Stimulated activated naive CD4-positive, alpha-beta T cell (primary cell): ENCODE data around the gene RAET1E.
"Not testable (repeated sequence)": the region's sequence is repeated elsewhere in the genome, so short reads cannot be mapped to it uniquely, and the experiment has no call there.

Experiments
- DNase-seq, 6 experiments: peaks; one replicate each; lab custom pipeline; 2025; lab: John Stamatoyannopoulos, UW

Gene RAET1E

DNA sequence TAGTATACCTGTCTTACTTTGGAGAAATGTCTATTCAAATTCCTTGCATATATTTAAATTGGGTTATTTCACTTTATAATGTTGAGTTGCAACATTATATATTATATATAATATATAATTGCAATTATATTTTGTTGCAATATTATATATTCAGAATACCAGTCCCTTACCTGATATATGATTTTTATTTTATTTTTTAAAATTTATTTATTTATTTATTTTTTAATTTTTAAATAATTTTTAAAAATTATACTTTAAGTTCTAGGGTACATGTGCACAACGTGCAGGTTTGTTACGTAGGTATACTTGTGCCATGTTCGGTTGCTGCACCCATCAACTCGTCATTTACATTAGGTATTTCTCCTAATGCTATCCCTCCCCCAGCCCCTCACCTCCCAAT is 29.1 kb upstream of the RAET1E start:
- not testable (repeated sequence) for DNase-seq

DNA sequence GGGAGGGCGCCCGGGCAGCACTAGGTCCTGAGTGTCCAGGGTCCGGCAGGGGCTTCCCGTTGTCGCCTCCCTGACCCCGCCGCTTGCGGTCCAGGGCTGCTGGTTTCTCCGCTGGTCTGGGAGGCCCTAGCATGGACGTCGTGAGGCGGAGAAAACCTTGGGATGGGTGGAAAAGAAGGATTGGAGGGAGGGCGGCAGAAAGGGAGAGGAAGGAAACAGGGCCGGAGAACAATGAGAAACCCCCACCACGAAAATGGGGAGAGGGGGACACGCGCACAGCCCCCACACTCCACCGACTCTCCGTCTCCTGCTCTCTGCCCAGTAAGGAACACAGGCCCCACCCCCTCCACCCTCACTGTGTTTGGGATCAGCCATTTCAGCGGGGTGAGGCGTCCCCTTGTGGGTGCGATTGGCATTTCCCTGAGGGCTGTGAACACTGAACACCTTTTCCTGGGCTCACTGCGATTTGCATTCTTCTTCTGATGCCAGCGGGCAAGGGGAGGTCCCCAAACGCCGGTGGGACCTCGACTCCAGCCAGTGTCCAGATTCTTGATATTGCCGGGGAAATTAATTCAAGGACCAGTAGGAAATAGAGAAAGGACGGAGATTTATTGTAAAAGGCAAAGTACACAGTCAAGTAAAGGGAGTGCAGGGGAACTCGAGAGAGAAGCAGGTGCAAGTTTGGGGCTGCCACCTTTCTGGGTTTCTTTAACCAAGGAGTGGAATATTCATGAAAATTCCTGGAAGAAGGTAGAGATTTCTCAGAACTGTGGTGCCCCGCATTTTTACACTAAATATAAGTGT is 28.3 kb upstream of the RAET1E start:
- peak; percentile 23 to 66 (median 58) for DNase-seq

DNA sequence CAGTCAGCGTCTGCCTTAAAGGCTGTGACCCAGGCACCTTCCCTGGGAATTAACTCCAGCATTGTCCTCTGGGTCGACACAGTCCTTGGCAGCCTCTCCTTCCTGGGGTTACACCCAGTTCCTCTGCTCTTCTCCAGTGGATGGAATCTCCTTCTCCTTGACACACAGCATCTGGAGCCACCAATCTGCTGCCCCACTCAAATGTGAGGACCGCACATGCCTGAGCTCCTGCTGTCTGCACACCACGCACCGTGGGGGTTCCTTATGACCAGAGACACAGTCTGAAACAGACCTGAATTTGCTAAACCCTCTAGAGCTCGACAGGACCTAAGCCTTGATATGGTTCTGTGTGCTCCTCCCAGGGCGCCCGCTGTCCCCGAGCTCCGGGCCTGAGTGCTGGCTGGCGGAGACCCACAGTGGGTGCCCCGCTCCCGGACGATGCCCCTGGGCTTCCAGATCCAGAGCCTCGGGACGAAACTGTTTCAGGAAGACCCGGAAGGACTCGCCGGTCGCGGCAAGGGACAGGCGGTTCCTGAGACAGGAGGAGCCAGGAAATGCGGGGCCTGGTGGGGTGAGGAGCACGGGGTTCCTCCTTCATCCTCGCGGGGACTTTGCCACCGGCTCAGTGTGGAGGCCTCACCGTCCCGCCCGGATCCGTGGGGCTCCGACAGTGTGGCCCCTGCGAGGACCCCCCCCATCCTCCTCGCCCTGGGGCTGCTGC is 27.5 kb upstream of the RAET1E start:
- peak in 1 of 6 experiments; percentile 18 for DNase-seq

DNA sequence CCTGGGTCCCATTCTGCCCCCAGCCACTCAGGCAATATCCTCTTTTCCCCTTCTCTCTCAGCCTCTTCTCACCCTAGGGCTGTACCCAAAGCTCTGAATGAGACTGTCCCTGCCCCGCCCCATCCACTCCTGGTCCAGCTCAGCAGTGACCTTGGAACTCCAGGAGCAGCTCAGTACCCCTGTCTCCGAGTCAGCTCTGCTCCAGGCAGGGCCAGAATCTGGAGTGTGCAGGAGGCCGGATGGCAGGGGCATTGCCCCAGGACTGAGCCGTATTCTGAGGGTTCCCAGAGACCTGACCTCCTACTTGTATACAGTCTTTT is 27.0 kb upstream of the RAET1E start:
- DNase-seq, result no peak

DNA sequence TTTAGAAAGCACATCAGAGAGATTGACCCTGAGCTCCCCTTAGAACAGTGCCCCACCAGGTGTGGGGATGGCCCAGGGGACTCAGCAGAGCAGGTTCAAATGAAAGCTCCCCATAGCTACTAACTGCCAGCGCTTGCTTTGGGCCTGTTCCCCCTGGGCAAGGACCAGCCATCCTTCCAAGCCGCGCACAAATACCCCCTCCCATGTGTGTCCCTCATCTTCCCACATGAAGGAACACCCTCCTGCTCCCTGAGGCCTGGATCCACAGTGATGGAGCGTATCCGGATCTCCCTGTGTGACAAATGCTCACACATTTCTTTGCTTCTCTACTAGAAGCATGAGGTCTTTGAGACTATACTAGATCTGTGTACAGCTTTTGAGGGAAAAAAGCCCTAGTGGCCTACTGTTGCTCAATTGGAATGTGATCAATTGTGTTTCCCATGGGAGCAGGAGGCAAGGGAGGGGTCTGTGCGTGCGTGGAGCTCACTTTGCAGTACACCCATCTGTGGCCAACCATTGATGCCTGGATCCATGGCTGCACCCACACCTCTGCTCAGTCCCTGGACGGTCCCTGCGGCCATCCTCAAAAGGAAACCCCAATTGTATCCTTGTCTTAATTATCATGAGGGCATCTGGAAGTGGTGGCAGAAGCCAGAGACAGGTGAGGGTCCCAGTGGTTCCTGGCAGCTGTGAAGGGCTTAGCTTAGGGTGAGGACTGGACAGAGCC is 26.5 kb upstream of the RAET1E start:
- DNase-seq, result no peak

DNA sequence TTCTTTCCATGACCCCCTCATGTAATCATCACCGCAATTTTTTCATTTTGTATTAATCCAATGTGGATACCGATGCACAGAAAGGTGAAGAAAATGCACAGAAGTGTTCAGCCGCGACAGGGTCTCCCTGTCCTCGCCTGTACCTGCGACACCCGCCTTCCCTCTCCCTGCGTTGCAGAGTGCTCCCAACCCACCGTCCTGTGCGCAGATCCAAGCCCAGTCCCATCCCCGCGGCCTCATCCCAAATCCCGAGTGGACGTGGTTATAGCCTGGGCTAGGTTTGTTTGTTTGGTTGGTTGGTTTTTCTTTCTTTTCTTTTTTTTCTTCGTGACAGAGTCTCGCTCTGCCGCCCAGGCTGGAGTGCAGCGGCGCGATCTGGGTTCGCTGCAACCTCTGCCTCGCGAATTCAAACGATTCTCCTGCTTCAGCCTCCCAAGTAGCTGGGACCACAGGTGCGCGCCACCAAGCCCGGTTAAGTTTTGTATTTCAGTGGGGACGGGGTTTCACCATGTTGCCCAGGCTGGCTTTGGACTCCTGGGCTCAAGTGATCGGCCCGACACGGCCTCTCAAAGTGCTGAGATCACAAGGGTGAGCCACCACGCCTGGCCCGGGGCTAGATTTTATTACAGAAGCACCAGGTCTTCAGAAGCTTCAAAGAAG is 25.5 kb upstream of the RAET1E start:
- DNase-seq, result no peak

DNA sequence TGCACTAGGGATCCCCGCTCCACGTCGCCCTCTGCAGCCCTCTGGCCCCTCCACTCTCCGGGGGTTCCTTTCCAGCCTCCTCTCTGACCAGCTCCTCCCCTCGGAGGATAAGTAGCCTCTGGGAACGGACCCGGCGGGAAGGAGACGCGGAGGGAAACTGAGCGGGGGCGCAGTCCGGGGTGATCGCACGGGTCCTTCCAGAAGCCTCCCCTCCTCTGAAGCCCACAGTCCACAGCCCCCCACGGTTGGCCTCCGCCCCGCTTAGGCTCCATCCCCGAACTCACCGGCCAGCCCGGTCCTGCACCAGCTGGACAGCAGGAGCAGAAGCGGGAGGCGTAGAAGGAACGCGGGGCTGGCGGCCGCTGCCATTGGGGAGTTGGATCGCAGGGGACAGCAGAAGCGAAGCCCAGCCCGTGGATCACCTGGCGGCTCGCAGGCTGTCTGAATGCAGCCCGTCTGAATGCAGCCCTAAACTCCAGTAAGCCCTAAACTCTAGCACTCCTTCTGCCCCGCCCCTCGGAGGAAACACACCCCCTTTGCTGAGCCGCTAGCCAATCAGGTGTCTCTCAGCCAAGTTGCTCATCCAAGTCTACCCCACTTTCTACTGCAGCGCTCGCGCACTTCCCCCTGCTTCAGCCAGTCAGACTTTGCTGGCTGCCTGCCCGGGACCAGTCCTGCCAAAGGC is 24.9 kb upstream of the RAET1E start, which contains the start of gene RAET1G:
Gene RAET1G, minus strand, starts transcription at position 480 of the 685 bp plus-strand sequence. Its CDS starts 111 bp downstream, at position 369.
- DNase-seq, result peak; percentile 65 to 82 (median 76)

DNA sequence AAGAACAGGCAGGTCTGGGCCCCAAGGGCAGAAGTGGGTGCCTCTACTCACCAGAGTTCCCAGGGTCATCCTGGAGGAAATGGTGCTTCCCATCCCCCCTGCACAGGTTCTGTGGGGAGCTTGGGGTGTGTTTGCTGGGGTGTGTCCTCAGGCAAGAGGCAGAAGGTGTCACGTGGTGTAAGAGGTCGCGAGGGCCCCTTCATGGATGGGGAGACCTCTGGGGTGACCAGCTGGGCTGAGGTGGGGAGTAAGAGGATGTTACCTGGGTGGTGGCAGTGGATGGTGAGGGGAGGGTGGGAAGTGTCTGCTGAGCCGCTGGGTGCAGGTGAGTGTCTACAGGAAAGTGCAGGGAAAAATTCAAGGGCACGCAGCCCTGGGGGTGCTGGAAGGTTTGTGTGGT is 24.2 kb upstream of the RAET1E start:
- DNase-seq, result not testable (repeated sequence)

DNA sequence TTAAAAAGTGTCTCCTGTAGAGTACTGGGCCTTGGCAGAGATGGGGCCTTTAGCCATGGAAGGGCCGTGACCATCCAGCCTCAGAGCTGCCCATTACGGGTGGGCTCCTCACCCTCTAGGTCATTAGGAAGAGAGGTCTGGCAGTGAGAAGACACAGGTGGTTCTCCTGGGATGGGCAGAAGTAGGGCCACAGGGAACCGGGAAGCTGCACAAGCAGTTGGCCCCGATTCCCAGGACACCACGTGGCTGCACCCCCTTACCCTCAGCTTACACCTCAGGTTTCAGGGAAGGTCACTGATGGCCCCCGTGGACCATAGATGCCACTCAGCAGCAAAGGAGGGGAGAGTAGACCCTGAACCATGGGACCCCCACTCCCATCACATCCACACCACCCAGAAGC is 23.4 kb upstream of the RAET1E start:
- no peak for DNase-seq

DNA sequence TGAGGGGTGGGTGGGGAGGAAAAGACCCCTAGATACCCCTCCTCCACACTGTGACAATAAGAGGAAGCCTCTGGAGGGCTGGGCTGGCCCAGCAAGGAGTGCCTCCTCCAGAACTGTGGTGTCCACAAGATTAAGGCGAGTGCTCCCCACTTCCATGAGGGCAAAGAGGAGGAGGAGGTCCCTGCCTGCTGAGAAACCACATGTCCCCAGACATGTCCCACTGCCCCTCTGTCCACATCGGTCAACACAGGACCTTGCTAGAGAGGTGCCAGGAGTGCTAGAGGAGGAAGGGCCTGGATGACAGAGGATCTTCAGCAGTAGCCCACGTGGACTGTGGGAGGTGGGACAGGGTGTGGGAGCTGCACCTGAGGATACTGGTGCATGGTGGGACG is 21.9 kb upstream of the RAET1E start:
- DNase-seq, result no peak

DNA sequence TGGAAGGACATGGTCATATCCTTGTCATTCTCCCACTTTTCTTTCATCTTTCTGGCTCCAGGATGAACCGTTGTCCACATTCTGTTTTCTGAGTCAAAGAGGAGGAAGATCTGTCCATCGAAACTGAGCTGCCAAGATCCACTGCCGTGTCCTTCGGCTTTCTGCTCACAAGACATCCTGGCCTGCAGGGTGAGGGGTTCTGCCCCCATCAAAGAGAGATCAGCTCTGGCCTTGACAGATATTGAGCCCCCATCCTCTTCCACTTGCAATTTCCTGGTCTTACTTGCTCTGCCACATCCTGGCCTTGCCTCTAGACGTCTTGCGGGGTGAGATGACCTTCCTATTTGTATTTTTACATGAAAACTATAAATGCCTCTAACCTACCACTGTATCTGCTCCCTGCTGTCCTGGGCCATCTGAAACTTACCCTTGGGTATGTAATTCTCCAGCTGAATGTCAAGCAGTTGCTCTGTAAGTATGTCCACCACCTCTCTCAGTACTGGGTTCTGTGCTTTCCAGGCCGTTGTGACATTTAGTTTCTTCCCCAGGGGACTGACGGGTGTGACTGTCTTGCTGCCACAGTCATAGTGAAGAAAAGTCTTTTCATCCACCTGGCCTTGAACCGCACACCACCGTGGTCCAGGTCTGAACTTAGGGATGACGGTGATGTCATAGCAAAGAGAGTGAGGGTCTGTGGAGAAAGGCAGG is 21.4 kb upstream of the RAET1E start:
- DNase-seq, result not testable (repeated sequence)

DNA sequence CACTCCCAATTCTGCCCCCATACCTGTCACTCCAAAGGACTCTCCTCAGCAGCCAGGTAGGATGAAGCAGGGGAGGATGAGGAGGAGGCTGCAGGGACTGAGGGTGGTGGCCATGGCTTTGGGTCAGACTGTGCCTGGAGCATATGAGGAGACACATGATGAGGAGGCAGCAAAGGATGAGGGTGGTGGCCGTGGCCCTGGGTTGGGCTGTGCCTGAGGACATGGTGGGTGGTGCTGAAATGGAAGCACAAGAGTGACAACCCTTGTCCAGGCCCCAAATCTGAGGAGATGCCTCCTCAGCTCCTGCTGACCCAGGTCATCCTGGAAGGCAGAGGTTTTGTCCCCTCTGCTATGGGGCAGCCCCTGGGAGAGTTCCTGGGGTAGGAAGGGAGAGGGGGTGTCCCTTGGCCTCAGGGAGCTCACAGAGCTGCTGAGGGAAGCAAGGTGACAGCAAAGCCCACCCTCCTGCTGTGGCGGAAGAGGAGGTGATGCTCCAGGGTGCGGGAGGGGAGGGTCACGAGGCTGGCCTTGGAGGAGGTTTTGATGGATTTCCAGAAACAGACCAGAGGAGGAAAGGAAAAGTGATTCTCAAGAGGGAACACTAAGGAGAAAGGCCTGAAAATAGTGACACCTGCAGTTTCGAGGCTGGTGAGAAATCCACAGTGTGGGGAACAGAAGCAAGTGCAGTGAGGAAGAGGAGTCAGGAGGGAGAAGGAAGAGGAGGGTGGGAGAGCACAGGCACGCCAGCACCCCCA is 20.4 kb upstream of the RAET1E start:
- no peak for DNase-seq

DNA sequence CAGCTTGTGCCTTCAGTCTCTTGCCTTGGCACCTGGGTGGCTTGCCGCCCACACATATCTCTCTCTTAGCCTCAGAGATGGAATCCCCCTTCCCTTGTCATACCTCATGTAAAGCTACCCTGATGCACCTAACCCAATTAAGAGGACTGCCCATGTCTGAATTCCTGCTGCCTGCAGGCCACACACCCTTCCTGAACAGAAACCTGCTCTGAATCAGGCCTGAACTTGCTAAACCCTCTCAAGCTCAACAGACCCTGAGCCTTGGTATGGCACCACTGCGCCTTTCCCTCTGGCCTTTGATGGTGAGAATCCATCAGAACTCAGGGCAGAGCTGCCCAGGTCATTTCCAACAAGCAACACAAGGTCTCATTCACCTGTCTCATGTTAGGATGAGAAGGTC is 19.8 kb upstream of the RAET1E start:
- DNase-seq, result no peak

DNA sequence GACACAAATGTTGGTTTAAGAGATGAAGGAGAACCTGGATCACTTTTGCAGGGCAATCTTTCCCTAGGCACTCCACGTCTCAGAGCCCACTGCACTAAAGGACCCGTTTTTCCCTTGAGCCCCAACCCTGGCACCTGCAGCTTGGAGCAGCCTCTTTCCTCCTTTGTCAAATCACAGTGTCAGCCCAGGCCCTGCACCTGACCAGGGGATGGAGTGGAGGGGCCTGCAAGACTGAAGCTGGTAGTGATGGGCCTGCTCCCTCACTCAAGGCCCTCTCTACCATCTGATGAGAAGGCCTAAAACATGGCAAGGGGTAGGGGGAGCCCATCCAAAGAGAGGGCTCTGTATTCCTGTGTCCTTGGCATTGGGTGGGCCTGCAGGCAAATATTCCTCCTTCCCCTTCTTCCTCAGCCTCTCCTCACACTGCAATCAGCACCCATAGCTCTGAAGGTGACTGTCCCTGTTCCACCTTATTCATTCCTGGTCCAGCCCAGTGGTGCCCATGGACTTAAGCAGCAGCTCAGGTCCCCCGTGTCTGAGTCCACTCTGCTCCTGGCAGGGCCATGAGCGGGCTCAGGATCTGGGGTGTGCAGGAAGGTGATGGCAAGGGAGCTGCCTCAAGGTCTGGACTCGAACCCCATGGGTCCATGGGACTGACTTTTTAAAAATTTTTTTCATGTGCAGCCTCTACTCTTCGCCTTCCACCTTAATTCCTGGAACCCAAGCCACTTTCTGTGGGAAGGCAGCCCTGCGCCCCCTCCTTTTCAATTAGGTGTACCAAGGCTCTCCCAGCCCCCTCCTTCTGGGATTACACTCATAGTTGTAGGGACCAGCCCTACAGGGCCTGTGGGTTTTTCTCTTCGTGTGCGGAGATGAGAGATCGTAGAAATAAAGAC is 18.3 kb upstream of the RAET1E start:
- DNase-seq, result no peak

DNA sequence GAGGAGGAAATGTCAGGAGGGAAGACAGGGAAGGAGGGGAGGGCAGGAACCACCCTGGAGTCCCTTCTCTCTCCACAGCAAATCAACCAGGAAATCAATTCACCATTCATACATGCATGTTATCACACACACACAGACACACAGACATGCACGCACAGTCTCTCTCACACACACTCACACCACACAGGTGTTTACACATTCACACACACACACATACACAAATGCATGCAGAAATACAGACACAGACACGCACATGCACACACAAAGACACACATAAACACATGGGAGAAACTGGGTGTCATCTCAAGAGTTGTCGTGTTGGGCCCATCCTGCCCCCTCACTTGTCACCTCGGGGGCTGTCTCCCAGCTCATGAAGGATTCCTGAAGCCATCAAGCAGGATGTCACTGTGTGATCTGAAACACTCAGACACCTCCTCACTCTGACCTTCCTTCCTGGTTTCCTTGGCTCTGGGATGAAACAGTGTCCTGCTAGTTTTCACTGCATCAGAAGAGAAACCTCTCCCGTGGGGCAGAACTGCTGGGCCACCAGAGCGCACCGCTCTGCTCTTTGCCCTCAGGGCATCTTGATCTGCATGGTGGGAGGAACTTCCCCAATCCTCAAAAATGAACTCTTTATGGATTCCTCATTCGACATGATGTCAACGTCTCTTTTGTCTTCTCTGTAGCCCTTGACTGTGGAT is 15.8 kb upstream of the RAET1E start:
- DNase-seq, result no peak

DNA sequence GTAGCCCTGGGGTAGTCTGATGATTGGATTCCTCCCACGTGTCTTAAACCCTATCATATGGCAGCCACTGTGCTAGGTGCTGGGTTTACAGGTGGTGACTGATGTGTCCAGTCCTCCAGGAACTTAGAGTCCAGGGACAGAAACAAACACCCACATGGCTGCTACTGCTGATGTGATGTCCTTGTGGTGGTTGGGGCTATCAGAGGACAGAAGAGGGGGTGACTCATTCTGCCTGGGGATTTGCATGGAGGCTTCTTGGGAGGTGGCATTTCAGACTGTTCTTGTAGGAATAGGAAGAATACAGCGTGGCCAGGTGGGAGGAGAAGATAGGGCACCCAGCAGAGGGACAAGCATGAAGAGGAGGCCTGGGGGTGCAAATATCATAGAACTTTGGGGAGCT is 15.2 kb upstream of the RAET1E start:
- no peak for DNase-seq

DNA sequence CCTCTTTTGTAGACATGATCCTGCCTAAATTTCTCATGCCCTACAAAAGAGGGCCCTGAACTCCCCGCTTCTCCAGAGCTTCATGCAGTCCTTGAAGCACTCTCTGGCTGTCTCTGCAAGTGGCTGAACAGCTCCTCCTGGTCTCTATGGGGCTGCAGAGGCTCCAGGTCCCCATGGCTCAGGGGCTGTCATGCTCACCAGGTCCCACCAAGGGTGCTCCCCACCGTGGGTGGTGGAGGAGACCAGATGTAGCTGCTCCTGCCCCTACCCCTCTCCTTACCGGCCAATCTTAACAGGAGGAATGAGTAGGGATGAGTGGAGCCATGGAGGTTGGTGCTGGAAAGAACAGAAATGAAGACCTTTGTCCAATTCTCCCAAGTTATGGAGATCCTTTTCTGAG is 14.8 kb upstream of the RAET1E start:
- DNase-seq, result not testable (repeated sequence)

DNA sequence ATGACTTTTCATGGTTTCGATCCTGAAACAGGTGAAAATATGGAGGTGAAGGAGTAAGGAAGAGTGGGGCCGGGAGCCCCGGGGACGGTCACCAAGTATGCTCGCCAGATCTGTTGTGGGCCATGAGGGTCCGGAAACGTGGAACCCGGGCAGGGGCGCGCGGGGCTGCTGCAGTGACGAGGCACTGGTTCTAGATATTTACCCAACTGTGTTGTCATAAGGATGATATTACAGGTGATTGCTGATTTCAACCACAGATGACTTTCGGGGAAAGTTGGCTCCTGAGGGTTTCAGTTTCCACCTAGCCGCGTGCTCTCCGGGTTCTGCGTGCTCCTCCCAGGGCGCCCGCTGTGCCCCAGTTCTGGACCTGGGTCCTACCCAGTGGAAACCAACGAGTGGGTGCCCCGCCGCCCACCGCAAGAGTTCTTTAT is 12.8 kb upstream of the RAET1E start:
- no peak for DNase-seq
